ENCODE results near the gene ULK4. TPM values are rescaled to one million over a fixed set of nuclear protein-coding genes. Genes with fewer than 3 reads are reported as not detected.

Gene ULK4
- total and polyA plus RNA-seq, 2 donors (not counting 1 experiment from before 2014, with no cell fraction given) = 9.1 to 9.7 TPM

GRCh38 chr3:41751597-41751996, 210.3 kb downstream of the ULK4 start:
- no peaks in the 10 kb centered on the region for H3K27me3 ChIP-seq (ENCODE audit: control insufficient read depth, insufficient read depth, low read length)

GRCh38 chr3:41749988-41750387, 211.9 kb downstream of the ULK4 start:
- Histone ChIP-seq H3K36me3 (ENCODE audit: control insufficient read depth, insufficient read depth, low read length) (no peaks in the 10 kb centered on the region), H3K9me3 (ENCODE audit: control insufficient read depth, insufficient read depth, low read depth, low read length) (no peaks in the 10 kb centered on the region), H2AFZ (ENCODE audit: low read length) (no peak overlapping the region), H3K27ac (ENCODE audit: insufficient read depth, low read length) (no peak overlapping the region), H3K4me1 (ENCODE audit: control insufficient read depth, extremely low read depth, insufficient read depth, low read length) (no peaks in the 10 kb centered on the region), H3K4me2 (ENCODE audit: extremely low read depth, insufficient read depth, low read length) (no peak overlapping the region), H3K9ac (ENCODE audit: insufficient read depth, low read length) (no peak overlapping the region), H3K79me2 (ENCODE audit: control insufficient read depth, insufficient read depth, low read length) (no peaks in the 10 kb centered on the region), H4K20me1 (ENCODE audit: control insufficient read depth, extremely low read depth, insufficient read depth, low read length) (no peaks in the 10 kb centered on the region), H3K4me3 (replicated peaks in 1 of 4; ENCODE audit: control extremely low read depth in 1 of 4, insufficient read depth in 1 of 4, low read depth in 3 of 4, low read length in 4 of 4) (no peak overlapping the region), H3K27me3 (ENCODE audit: control insufficient read depth, insufficient read depth, low read length) (no peaks in the 10 kb centered on the region)
- DNase-seq (ENCODE audit: low read depth in 2 of 2) = no peak
- no peak for TF ChIP-seq CTCF (conservative IDR thresholded peaks at IDR 0.05 in 1 of 2, IDR thresholded peaks at IDR 0.05 in 1 of 2; ENCODE audit: low read depth in 1 of 2, low read length in 2 of 2)
- TF ChIP-seq EZH2 (IDR thresholded peaks at IDR 0.05; ENCODE audit: low read length, missing control alignments) = no peak

More at GRCh38 chr3:41751597-41751996, 210.3 kb downstream of the ULK4 start:
- Histone ChIP-seq H2AFZ (ENCODE audit: low read length) (no peak overlapping the region), H3K9me3 (ENCODE audit: control insufficient read depth, insufficient read depth, low read depth, low read length) (no peaks in the 10 kb centered on the region), H3K4me1 (ENCODE audit: control insufficient read depth, extremely low read depth, insufficient read depth, low read length) (no peaks in the 10 kb centered on the region), H3K27ac (ENCODE audit: insufficient read depth, low read length) (no peak overlapping the region), H3K9ac (ENCODE audit: insufficient read depth, low read length) (no peak overlapping the region), H4K20me1 (ENCODE audit: control insufficient read depth, extremely low read depth, insufficient read depth, low read length) (no peaks in the 10 kb centered on the region), H3K4me3 (replicated peaks in 1 of 4; ENCODE audit: control extremely low read depth in 1 of 4, insufficient read depth in 1 of 4, low read depth in 3 of 4, low read length in 4 of 4) (no peak overlapping the region), H3K36me3 (ENCODE audit: control insufficient read depth, insufficient read depth, low read length) (no peaks in the 10 kb centered on the region), H3K79me2 (ENCODE audit: control insufficient read depth, insufficient read depth, low read length) (no peaks in the 10 kb centered on the region), H3K4me2 (ENCODE audit: extremely low read depth, insufficient read depth, low read length) (no peak overlapping the region)
- no peak for TF ChIP-seq EZH2 (IDR thresholded peaks at IDR 0.05; ENCODE audit: low read length, missing control alignments)
- TF ChIP-seq CTCF (conservative IDR thresholded peaks at IDR 0.05 in 1 of 2, IDR thresholded peaks at IDR 0.05 in 1 of 2; ENCODE audit: low read depth in 1 of 2, low read length in 2 of 2) = no peak
- DNase-seq (ENCODE audit: low read depth in 2 of 2) = no peak

GRCh38 chr3:41746215-41746614, 215.7 kb downstream of the ULK4 start:
- H3K4me2 ChIP-seq (ENCODE audit: extremely low read depth, insufficient read depth, low read length) = no peak overlapping the region
- H3K9me3 ChIP-seq (ENCODE audit: control insufficient read depth, insufficient read depth, low read depth, low read length) = no peaks in the 10 kb centered on the region
- H3K4me1 ChIP-seq (ENCODE audit: control insufficient read depth, extremely low read depth, insufficient read depth, low read length) = no peaks in the 10 kb centered on the region
- H3K79me2 ChIP-seq (ENCODE audit: control insufficient read depth, insufficient read depth, low read length) = no peaks in the 10 kb centered on the region
- H3K4me3 ChIP-seq (replicated peaks in 1 of 4; ENCODE audit: control extremely low read depth in 1 of 4, insufficient read depth in 1 of 4, low read depth in 3 of 4, low read length in 4 of 4) = no peak overlapping the region
- no peak for DNase-seq (ENCODE audit: low read depth in 2 of 2)
- no peaks in the 10 kb centered on the region for H4K20me1 ChIP-seq (ENCODE audit: control insufficient read depth, extremely low read depth, insufficient read depth, low read length)
- no peak for TF ChIP-seq CTCF (conservative IDR thresholded peaks at IDR 0.05 in 1 of 2, IDR thresholded peaks at IDR 0.05 in 1 of 2; ENCODE audit: low read depth in 1 of 2, low read length in 2 of 2)
- no peak for TF ChIP-seq EZH2 (IDR thresholded peaks at IDR 0.05; ENCODE audit: low read length, missing control alignments)
- no peak overlapping the region for H3K9ac ChIP-seq (ENCODE audit: insufficient read depth, low read length)
- no peak overlapping the region for H3K27ac ChIP-seq (ENCODE audit: insufficient read depth, low read length)
- no peak overlapping the region for H2AFZ ChIP-seq (ENCODE audit: low read length)
- H3K36me3 ChIP-seq (ENCODE audit: control insufficient read depth, insufficient read depth, low read length) = no peaks in the 10 kb centered on the region
- no peaks in the 10 kb centered on the region for H3K27me3 ChIP-seq (ENCODE audit: control insufficient read depth, insufficient read depth, low read length)
